Activated naive CD4-positive, alpha-beta T cell treated with anti-CD3 and anti-CD28 coated beads, Interleukin-2, amount 10 ng/mL, durations not matched to agents 7 days and 5 days (primary cell): Measurements from ENCODE around the gene TMSB10.
"Not testable (repeated sequence)": the region's sequence is repeated elsewhere in the genome, so short reads cannot be mapped to it uniquely, and the experiment has no call there.

Source experiments
- CTCF ChIA-PET: fragments of 350-600 bp; sonication (Branson Sonifier 250); formaldehyde crosslinking; loops from one replicate; lab custom pipeline; 2021; ENCODE audit warnings: antibody characterized with exemption; lab: Charles Lee
- DNase-seq: peaks from one replicate; pipeline ENCODE4 v3.0.0-alpha.2; 2020
- H3K27ac Mint-ChIP-seq: one replicate; pipeline ENCODE4 v1.8.0; 2021; ENCODE audit warnings: mild to moderate bottlenecking, moderate library complexity, mixed read lengths
- H3K27me3 Mint-ChIP-seq: one replicate; pipeline ENCODE4 v1.8.0; 2021; ENCODE audit warnings: mild to moderate bottlenecking, mixed read lengths
- H3K36me3 Mint-ChIP-seq: one replicate; pipeline ENCODE4 v1.8.0; 2021; ENCODE audit warnings: mixed read lengths
- H3K4me1 Mint-ChIP-seq: one replicate; pipeline ENCODE4 v1.8.0; 2021; ENCODE audit warnings: mixed read lengths
- H3K4me3 Mint-ChIP-seq: one replicate; pipeline ENCODE4 v1.8.0; 2021; ENCODE audit warnings: mild to moderate bottlenecking, moderate library complexity, mixed read lengths
- H3K9me3 Mint-ChIP-seq: one replicate; pipeline ENCODE4 v1.8.0; 2021; ENCODE audit warnings: mixed read lengths

Gene TMSB10

DNA sequence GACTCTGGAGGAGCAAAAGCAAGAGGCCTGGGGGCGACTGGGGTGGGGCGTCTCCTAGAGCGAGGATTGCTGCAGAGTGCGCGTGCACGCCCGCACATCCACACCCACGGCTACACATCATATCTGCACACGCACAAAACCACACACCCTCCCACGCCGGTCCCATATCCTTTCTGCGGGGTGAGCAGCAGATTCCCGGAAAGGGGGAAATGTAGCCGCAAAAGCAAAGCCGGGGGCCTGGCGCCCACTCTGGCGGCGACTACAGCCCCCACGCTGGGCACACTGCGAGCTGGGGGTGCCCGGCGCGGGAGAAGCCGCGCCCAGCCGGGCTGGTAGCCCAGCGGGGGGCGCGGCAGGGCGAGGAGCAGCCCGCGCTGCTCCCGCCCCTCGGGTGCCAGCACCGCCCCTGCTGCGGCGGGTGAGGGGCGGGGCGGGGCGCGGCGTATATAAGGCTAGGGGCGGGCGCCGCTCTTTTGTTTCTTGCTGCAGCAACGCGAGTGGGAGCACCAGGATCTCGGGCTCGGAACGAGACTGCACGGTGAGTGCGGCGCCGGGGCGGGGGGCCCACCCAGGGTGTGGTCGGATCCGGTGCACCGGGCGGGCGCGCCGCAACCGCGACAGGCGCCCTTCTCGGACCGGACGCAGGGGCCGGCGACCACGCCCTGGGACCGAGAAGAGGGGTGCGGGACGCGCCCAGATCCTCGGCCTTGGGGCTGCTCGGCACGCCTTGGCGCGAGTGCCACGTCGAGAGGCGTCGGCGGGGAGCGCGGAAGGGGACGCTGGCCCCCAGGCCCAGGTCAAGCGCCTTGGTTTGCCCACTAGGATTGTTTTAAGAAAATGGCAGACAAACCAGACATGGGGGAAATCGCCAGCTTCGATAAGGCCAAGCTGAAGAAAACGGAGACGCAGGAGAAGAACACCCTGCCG is at the start of gene TMSB10:
TMSB10 (plus strand) TSS at position 476 of the 927 bp plus-strand sequence.
- CTCF ChIA-PET = interaction anchor here (1.3 to 3.6 kb wide), 6 partner anchors 14 to 25 kb away, joined by 5 to 60 read pairs (median 15); partner anchors contain the start of gene TRABD2A

DNA sequence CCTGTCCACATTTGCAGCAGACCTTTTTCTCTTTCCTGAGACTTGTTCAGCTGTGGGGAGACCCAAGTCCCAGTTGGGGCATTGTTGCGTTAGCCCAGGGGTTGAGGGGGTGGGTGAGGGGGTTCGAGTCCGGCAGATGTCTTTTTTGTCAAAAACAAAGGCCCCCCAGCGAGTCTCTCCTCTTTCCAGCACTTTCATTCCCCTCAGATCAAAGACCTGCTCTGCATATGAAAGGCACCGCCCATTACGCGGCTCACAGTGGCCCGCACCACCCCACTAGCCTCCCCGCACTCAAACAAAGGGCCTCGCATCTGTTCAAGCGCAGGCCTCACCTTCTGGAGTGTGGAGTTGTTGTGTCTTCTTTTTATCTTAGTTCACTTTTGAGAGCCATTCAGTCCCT is 49.7 kb upstream of the TMSB10 start:
- peaks cover 25% of the 10 kb centered on the region for H3K9me3 Mint-ChIP-seq
- peak; percentile 67 for DNase-seq
- CTCF ChIA-PET = interaction anchor here (0.8 to 1.0 kb wide), 2 partner anchors 9 to 73 kb away, joined by 3 to 4 read pairs; no protein-coding TSS in a partner anchor
- peak overlapping the region; percentile 97 for H3K27ac Mint-ChIP-seq
- H3K4me1 Mint-ChIP-seq = peaks cover 95% of the 10 kb centered on the region
- peaks cover 86% of the 10 kb centered on the region for H3K36me3 Mint-ChIP-seq
- peak overlapping the region; percentile 69 for H3K4me3 Mint-ChIP-seq
- H3K27me3 Mint-ChIP-seq = no peaks in the 10 kb centered on the region

More for the DNA sequence above, at the start of gene TMSB10:
- peaks cover 67% of the 10 kb centered on the region for H3K4me1 Mint-ChIP-seq
- peaks cover 43% of the 10 kb centered on the region for H3K36me3 Mint-ChIP-seq
- H3K27me3 Mint-ChIP-seq = peaks cover 5% of the 10 kb centered on the region
- H3K4me3 Mint-ChIP-seq = peak within 1 kb of the TSS; percentile 94
- H3K9me3 Mint-ChIP-seq = peaks cover 17% of the 10 kb centered on the region
- DNase-seq = peak; percentile 93
- peak within 1 kb of the TSS; percentile 97 for H3K27ac Mint-ChIP-seq

DNA sequence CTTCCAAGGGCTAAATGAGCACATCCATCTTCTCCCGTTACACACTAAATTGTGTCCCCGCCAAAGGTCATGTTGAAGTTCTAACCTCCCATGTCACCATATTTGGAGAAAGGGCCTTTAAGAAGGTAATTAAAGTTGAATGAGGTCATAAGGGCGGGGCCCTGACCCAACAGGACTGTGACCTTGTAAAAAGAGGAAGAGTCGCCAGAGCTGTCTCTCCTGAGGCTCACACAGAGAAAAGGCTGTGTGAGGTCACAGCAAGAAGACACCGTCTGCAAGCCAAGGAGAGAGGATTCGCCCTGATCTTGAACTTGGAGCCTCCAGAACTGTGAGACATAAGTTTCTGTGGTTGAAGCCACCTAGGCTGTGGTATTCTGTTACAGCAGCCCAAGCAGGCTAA is 48.7 kb upstream of the TMSB10 start:
- peaks cover 84% of the 10 kb centered on the region for H3K36me3 Mint-ChIP-seq
- CTCF ChIA-PET = interaction anchor here (1.2 to 2.6 kb wide), 4 partner anchors 9 to 69 kb away, joined by 3 to 20 read pairs (median 6); no protein-coding TSS in a partner anchor
- DNase-seq = peak; percentile 62
- peaks cover 95% of the 10 kb centered on the region for H3K4me1 Mint-ChIP-seq
- peaks cover 21% of the 10 kb centered on the region for H3K9me3 Mint-ChIP-seq
- H3K27ac Mint-ChIP-seq = peak overlapping the region; percentile 97
- H3K27me3 Mint-ChIP-seq = no peaks in the 10 kb centered on the region
- H3K4me3 Mint-ChIP-seq = peak overlapping the region; percentile 50

DNA sequence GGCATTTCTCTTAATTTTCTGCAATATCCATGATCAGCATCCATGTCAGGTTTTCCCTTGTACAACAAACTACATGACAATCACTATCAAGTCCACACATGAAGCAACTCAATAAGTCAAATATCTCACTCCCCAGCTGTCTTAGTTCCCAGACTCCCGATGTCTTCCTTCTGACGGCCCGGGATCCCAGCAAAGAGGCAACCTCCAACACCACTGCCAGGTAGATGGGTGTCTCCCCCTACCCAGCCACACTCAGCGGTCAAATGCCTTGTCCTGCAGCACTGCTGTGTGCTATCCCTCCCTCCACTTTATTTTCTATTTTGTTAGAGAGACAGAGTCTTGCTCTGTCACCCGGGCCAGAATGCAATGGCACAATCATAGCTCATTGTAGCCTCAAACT is 47.9 kb upstream of the TMSB10 start:
- DNase-seq = no peak
- peaks cover 84% of the 10 kb centered on the region for H3K36me3 Mint-ChIP-seq
- H3K4me3 Mint-ChIP-seq = no peak overlapping the region
- CTCF ChIA-PET = interaction anchor here (0.8 to 2.6 kb wide), 17 partner anchors 8 to 363 kb away, joined by 3 to 20 read pairs (median 5); no protein-coding TSS in a partner anchor
- peak overlapping the region; percentile 97 for H3K27ac Mint-ChIP-seq
- H3K27me3 Mint-ChIP-seq = no peaks in the 10 kb centered on the region
- peaks cover 95% of the 10 kb centered on the region for H3K4me1 Mint-ChIP-seq
- peaks cover 13% of the 10 kb centered on the region for H3K9me3 Mint-ChIP-seq

DNA sequence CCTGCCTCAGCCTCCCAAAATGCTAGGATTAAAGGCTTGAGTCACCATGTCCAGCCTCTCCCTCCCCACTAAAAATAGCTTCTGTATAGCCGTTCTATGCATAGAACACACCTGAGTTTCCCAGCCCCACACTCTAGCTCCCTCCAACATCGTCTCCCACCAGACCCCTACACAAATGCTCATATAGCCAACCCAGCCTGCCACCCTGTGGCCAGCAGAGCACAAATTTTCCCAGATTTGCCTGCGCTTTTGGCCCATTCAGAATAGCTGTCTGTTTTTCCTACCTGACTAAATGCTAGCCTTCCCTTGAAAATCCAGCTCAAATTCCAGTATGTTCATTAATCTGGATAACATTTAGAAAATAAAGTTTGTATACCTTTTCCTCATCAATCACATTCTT is 47.3 kb upstream of the TMSB10 start:
- Mint-ChIP-seq H3K27me3 (no peaks in the 10 kb centered on the region), H3K36me3 (peaks cover 83% of the 10 kb centered on the region), H3K4me1 (peaks cover 94% of the 10 kb centered on the region), H3K4me3 (peak overlapping the region; percentile 9), H3K27ac (peak overlapping the region; percentile 97), H3K9me3 (peaks cover 8% of the 10 kb centered on the region)
- DNase-seq = no peak
- CTCF ChIA-PET = interaction anchor here (0.8 to 2.6 kb wide), 17 partner anchors 8 to 364 kb away, joined by 3 to 20 read pairs (median 5); no protein-coding TSS in a partner anchor

DNA sequence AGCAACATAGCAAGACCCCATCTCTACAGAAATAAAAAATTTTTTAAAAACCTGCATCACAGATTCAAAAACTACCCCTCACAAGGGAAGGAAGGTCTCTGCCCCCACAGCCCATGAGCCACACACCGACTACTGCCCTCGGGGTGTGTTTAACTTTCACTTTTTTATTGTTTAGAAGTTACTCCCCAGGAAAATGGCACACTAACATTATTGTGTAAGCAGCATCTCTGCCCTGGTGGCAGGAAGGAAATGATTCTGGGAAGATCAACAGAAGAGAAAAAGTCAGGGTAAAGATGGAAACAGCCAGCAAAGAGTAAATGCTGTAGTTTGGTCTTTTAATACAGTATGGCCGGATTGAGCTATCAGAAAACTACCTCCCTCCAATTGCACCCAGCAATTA is 46.5 kb upstream of the TMSB10 start:
- H3K4me3 Mint-ChIP-seq = peak overlapping the region; percentile 50
- H3K4me1 Mint-ChIP-seq = peaks cover 96% of the 10 kb centered on the region
- H3K9me3 Mint-ChIP-seq = peaks cover 4% of the 10 kb centered on the region
- no peaks in the 10 kb centered on the region for H3K27me3 Mint-ChIP-seq
- CTCF ChIA-PET = interaction anchor here (1.1 to 2.6 kb wide), 5 partner anchors 18 to 67 kb away, joined by 3 to 20 read pairs (median 6); no protein-coding TSS in a partner anchor
- peak overlapping the region; percentile 97 for H3K27ac Mint-ChIP-seq
- peaks cover 82% of the 10 kb centered on the region for H3K36me3 Mint-ChIP-seq
- DNase-seq = no peak

DNA sequence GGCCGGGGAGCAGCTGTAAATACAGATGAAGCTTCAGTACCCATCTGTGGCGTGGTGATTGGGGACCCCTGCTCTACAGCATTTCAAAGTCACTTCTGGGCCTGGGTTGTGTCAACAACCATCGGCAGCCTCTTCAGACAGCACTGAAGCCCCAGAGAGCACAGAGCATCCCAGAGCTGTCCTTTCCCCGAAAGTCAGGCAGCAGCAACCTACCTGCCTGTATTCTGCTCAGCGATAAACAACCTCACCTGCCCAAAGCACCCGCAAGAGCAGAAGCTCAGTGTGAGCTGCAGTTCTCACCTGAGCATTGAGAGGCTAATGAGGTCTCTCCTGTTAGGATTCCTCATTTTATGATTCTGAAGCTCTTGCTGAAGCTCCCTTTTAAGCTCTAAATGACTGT is 43.9 kb upstream of the TMSB10 start:
- Mint-ChIP-seq H3K27ac (peak overlapping the region; percentile 82), H3K36me3 (peaks cover 78% of the 10 kb centered on the region), H3K4me1 (peaks cover 96% of the 10 kb centered on the region), H3K9me3 (no peaks in the 10 kb centered on the region), H3K4me3 (peak overlapping the region; percentile 25), H3K27me3 (no peaks in the 10 kb centered on the region)
- DNase-seq = no peak
- CTCF ChIA-PET = interaction anchor here (1.2 to 2.8 kb wide), 6 partner anchors 12 to 120 kb away, joined by 4 to 19 read pairs (median 6); partner anchors contain the start of gene TRABD2A

DNA sequence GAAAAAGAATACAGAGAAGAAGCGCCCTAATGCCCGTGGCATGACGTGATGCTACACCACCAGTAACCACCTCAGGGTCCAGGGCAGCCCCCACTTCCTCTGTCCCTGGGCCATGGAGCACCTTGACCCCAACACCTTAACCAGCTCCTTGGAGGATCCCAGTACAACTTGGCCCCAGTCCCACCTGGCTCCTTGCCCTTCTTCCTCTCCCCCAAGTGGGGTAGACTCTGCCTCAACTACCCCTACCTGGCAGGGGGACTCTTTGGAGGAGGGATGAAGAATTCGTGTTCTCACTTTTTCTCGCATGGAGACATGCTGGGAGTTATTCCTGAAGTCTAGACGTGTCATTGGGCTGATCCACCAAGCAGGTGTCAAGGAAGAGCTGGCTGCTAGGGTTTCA is 43.5 kb upstream of the TMSB10 start:
- H3K27me3 Mint-ChIP-seq = no peaks in the 10 kb centered on the region
- CTCF ChIA-PET = interaction anchor here (0.6 to 2.8 kb wide), 11 partner anchors 11 to 364 kb away, joined by 3 to 19 read pairs (median 5); partner anchors contain the start of gene TRABD2A
- peak overlapping the region; percentile 82 for H3K27ac Mint-ChIP-seq
- peaks cover 96% of the 10 kb centered on the region for H3K4me1 Mint-ChIP-seq
- no peaks in the 10 kb centered on the region for H3K9me3 Mint-ChIP-seq
- H3K36me3 Mint-ChIP-seq = peaks cover 76% of the 10 kb centered on the region
- DNase-seq = no peak
- peak overlapping the region; percentile 25 for H3K4me3 Mint-ChIP-seq

DNA sequence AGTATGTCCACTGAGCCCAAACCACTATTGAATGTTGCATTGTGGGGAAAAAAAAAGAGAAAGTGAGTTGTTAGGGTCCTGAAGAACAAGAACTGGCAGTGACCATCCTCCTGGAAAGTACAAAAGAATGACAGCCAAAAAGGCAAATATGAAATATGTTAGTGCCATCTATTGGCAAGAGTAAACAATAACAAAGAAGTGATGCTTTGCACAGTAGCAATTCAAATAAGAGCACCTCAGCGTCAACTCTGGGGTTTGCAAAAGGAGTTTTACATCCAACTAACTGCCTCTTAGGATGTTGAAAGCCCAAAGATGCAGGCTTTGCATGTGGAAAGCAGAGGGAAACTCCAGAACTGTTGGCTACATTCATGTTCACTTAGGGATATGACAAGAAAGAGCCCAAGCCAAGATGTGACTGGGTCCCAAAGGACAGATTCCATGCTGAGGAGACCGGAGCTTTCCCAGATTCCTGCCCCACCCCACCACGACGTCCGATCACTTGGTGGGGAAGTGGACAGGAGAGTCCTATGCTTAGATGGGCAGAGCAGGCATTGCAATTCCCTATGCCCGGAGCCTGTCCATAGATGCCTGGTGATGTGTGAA is 40.2 kb upstream of the TMSB10 start:
- H3K27me3 Mint-ChIP-seq = no peaks in the 10 kb centered on the region
- peaks cover 88% of the 10 kb centered on the region for H3K4me1 Mint-ChIP-seq
- no peak overlapping the region for H3K4me3 Mint-ChIP-seq
- CTCF ChIA-PET = interaction anchor here (0.6 to 2.9 kb wide), 11 partner anchors 8 to 423 kb away, joined by 3 to 13 read pairs (median 3); no protein-coding TSS in a partner anchor
- peaks cover 80% of the 10 kb centered on the region for H3K36me3 Mint-ChIP-seq
- H3K9me3 Mint-ChIP-seq = peaks cover 2% of the 10 kb centered on the region
- H3K27ac Mint-ChIP-seq = peak overlapping the region; percentile 65
- peak; percentile 23 for DNase-seq

DNA sequence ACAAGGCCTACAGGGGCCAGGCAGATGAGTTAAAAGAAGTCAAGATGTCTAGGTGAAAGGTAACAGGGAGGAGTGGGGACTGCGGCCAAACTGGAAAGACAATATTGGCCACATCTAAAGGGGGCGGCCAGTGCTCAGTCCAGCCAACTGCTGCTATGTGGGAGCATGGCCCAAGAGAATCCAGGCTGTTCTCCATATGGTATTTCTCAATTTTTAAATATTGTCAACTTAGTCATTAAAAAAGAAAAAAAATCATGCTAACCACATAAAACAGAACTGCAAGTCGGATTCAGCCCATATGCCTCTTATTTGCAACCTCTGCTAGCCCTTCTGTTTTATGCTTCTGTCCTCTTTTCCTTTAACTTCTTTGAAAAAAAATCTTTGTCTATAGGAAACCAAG is 39.3 kb upstream of the TMSB10 start:
- H3K36me3 Mint-ChIP-seq = peaks cover 81% of the 10 kb centered on the region
- DNase-seq = peak; percentile 18
- peaks cover 2% of the 10 kb centered on the region for H3K9me3 Mint-ChIP-seq
- no peak overlapping the region for H3K4me3 Mint-ChIP-seq
- peak overlapping the region; percentile 60 for H3K27ac Mint-ChIP-seq
- CTCF ChIA-PET = interaction anchor here (0.8 to 2.9 kb wide), 5 partner anchors 9 to 422 kb away, joined by 3 to 13 read pairs (median 3); no protein-coding TSS in a partner anchor
- no peaks in the 10 kb centered on the region for H3K27me3 Mint-ChIP-seq
- H3K4me1 Mint-ChIP-seq = peaks cover 88% of the 10 kb centered on the region

DNA sequence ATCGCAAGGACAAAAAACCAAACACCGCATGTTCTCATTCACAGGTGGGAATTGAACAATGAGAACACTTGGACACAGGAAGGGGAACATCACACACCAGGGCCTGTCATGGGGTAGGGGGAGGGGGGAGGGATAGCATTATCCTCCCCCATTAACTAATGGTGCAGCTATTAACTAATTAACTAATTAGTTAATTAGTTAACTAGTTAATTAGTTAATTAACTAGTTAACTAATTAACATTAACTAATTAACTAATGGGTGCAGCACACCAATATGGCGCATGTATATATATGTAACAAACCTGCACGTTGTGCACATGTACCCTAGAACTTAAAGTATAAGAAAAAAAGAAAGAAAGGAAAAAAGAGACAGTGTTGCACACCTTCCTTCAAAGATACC is 37.1 kb upstream of the TMSB10 start:
- H3K27me3 Mint-ChIP-seq, H3K27ac Mint-ChIP-seq, DNase-seq, H3K9me3 Mint-ChIP-seq, H3K4me3 Mint-ChIP-seq: not testable (repeated sequence)
- Mint-ChIP-seq H3K4me1 (peaks cover 83% of the 10 kb centered on the region), H3K36me3 (peaks cover 73% of the 10 kb centered on the region)
- CTCF ChIA-PET = interaction anchor here (0.6 to 4.3 kb wide), 4 partner anchors 9 to 143 kb away, joined by 3 to 32 read pairs (median 4); no protein-coding TSS in a partner anchor

DNA sequence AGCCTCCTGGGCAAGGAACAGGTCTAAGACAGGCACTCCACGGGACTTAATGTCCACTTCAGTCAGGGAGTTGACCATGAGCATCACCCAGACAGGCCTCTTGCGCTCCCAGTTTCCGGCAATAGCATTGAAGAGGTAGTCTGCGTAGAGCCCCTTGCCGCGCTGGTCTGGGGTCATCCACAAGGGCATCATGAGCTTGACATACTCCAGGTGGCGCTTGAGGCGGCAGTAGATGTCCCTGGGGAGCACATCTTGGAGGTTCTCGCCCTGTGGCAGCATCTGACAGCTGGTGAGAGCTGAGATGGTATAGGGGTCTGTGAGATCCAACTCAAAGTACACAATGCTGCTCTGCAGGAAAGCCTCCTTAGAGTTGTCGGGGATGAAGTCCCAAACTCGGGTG is 35.1 kb upstream of the TMSB10 start:
- CTCF ChIA-PET = interaction anchor here (2.0 to 4.3 kb wide), 3 partner anchors 10 to 56 kb away, joined by 4 to 32 read pairs (median 8); no protein-coding TSS in a partner anchor
- Mint-ChIP-seq H3K9me3 (peaks cover 2% of the 10 kb centered on the region), H3K4me3 (no peak overlapping the region), H3K36me3 (peaks cover 78% of the 10 kb centered on the region), H3K27me3 (no peaks in the 10 kb centered on the region), H3K4me1 (peaks cover 84% of the 10 kb centered on the region), H3K27ac (no peak overlapping the region)
- peak; percentile 20 for DNase-seq

DNA sequence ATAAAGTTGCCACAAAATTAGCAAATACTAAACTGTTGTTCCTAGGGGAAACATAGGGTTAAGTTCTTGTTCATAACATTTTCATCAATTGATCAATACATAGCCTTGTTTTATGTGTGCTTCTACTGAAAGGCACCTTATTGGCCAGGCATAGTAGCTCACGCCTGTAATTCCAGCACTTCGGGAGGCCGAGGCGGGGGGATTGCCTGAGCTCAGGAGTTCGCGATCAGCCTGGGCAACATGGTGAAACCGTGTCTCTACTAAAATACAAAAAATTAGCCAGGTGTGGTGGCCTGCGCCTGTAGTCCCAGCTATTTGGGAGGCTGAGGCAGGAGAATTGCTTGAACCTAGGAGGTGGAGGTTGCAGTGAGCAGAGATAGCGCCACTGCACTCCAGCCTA is 32.8 kb upstream of the TMSB10 start:
- peaks cover 81% of the 10 kb centered on the region for H3K36me3 Mint-ChIP-seq
- H3K27me3 Mint-ChIP-seq = not testable (repeated sequence)

More for the DNA sequence above, 32.8 kb upstream of the TMSB10 start:
- H3K27ac Mint-ChIP-seq, H3K9me3 Mint-ChIP-seq, H3K4me3 Mint-ChIP-seq: not testable (repeated sequence)
- H3K4me1 Mint-ChIP-seq = peaks cover 84% of the 10 kb centered on the region
- peak; percentile 1 for DNase-seq
- CTCF ChIA-PET = interaction anchor here (0.9 to 1.4 kb wide), 2 partner anchors 16 to 53 kb away, joined by 3 to 4 read pairs; no protein-coding TSS in a partner anchor
